Ishikawa (cell line): ENCODE measurements around the gene HAPLN3.

Experiments
- CEBPB ChIP-seq: IDR thresholded peaks from 2 replicates; pipeline ENCODE4 v1.6.1; 2012
- CREB1 ChIP-seq: IDR thresholded peaks from 2 replicates; pipeline ENCODE4 v1.6.1; 2012; ENCODE audit warnings: low read depth
- EGR1 ChIP-seq: IDR thresholded peaks from 2 replicates; pipeline ENCODE4 v1.6.1; 2012
- EP300 ChIP-seq: IDR thresholded peaks from 2 replicates; pipeline ENCODE4 v1.6.1; 2012; ENCODE audit warnings: borderline replicate concordance
- FOXM1 ChIP-seq: IDR thresholded peaks from 2 replicates; pipeline ENCODE4 v1.6.1; 2012; ENCODE audit warnings: low read depth, borderline replicate concordance
- MAX ChIP-seq: IDR thresholded peaks from 2 replicates; pipeline ENCODE4 v1.6.1; 2012
- NFIC ChIP-seq: IDR thresholded peaks from 2 replicates; pipeline ENCODE4 v1.6.1; 2012
- RAD21 ChIP-seq: IDR thresholded peaks from 2 replicates; pipeline ENCODE4 v1.6.1; 2012; ENCODE audit warnings: low read depth
- TAF1 ChIP-seq: IDR thresholded peaks from 2 replicates; pipeline ENCODE4 v1.6.1; 2012; ENCODE audit warnings: low read depth, mild to moderate bottlenecking
- TCF12 ChIP-seq: IDR thresholded peaks from 2 replicates; pipeline ENCODE4 v1.6.1; 2012; ENCODE audit warnings: low read depth
- TEAD4 ChIP-seq: IDR thresholded peaks from 2 replicates; pipeline ENCODE4 v1.6.1; 2012
- YY1 ChIP-seq: IDR thresholded peaks from 2 replicates; pipeline ENCODE4 v1.6.1; 2012; ENCODE audit warnings: low read depth
- ZBTB7A ChIP-seq: IDR thresholded peaks from 2 replicates; pipeline ENCODE4 v1.6.1; 2012; ENCODE audit warnings: low read depth
- TF ChIP-seq, protein P1 (sequence below): IDR thresholded peaks from 2 replicates; pipeline ENCODE4 v1.6.1; 2012
- TF ChIP-seq, protein P2 (sequence below): IDR thresholded peaks from 2 replicates; pipeline ENCODE4 v1.6.1; 2012; ENCODE audit warnings: low read depth, mild to moderate bottlenecking

The HAPLN3 gene

DNA sequence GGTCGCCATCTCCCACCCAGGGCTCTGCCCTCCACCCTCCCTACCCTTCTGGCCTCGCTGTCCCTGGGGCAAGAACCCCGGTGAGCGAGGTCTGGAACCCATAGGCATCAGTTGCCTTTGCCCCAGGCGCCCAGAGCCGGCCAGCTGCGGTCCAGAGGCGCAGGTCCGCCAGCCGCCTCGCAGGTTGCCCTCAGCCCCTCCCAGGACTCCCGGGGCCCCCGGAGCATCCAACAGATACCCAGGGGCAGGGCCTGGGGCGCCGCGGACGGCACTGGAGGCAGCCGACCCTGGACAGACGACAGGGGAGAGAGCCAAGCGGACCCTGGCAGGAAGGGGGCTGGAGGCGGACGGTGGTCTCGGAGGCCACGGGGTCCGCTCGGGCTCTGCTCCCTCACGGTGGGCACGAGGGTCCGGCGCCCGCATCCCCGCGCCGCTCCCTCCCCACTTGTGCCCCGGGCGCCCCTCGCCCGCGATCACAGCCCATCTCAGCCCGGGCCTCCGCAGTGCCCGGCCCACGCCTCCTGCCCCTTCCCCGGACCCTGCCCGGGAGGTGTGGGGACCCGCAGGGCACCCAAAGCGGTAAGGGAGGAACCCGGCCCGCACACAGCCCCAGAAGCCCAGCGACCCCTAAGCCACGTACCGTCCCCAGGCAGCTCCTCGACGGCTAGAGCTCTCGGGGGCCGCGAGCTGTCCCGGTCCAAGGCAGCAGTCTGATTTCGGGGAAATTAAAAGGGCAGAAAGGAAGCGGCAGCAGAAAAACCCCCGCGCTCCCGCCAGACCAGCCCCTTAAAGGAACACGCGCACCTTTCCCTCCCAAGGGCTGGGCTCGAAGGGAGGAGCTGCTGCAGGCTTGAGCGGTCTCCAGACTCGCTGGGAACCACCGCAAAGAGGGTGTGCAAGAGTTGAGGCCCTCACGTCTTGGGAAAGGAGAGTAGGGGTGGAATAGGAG is at the start of gene HAPLN3:
Gene HAPLN3 (minus strand): TSS at position 726 of the 949 bp plus-strand sequence. CDS start 8,246 bp downstream, outside the sequence.
- TF ChIP-seq CEBPB (no peak), ZBTB7A (peak; percentile 95), FOXM1 (0 out of 2 replicates have a peak, but pooled peaks have one; percentile 25), TAF1 (0 out of 2 replicates have a peak, but pooled peaks have one; percentile 20), YY1 (no peak), MAX (peak; percentile 77)

DNA sequence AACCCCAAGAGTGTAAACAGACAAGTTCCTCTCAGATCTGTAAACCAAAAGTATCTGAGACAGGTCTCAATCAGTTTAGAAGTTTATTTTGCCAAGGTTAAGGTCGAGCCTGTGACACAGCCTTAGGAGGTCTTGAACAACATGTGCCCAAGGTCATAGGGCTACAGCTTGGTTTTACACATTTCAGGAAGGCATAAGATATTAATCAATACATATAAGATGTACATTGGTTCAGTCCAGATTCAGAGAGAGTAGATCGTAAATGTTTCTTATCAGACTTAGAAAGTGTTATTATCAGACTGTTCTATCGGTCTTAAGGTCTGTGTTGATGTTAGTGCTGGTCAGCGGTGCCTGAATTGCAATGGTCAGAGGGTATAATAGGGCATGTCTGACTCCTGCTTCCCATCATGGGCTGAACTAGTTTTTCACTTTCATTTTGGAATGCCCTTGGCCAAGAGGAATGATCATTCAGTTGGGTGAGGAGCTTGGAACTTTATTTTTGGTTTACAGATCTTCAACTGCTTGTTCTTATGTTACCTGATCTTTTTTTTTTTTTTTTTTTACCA is 44.8 kb upstream of the HAPLN3 start:
- TF ChIP-seq, protein P1, sequence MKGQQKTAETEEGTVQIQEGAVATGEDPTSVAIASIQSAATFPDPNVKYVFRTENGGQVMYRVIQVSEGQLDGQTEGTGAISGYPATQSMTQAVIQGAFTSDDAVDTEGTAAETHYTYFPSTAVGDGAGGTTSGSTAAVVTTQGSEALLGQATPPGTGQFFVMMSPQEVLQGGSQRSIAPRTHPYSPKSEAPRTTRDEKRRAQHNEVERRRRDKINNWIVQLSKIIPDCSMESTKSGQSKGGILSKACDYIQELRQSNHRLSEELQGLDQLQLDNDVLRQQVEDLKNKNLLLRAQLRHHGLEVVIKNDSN = no peak
- TF ChIP-seq YY1 = no peak
- no peak for TF ChIP-seq CREB1
- TF ChIP-seq EP300 = no peak
- no peak for TF ChIP-seq TCF12
- TF ChIP-seq CEBPB = no peak
- TF ChIP-seq TAF1 = no peak
- TF ChIP-seq FOXM1 = no peak

DNA sequence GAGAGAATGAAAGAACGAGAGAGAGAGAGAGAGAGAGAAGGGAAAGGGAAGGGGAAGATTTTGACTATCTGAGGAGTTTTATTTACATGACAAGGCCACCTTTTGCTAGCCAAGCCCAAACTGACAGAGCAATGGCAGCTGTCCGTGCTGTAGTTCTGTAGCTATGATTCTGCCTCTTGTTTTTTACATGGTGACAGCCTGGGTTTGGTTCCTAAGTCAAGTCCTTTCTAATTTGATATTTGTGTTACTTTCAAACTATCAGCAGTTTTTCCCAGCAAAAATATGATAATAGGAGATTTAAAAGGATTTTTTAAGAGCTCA is 44.1 kb upstream of the HAPLN3 start:
- TF ChIP-seq YY1 (no peak), TEAD4 (no peak), EP300 (no peak), CREB1 (no peak)
- TF ChIP-seq, protein P1 = no peak

DNA sequence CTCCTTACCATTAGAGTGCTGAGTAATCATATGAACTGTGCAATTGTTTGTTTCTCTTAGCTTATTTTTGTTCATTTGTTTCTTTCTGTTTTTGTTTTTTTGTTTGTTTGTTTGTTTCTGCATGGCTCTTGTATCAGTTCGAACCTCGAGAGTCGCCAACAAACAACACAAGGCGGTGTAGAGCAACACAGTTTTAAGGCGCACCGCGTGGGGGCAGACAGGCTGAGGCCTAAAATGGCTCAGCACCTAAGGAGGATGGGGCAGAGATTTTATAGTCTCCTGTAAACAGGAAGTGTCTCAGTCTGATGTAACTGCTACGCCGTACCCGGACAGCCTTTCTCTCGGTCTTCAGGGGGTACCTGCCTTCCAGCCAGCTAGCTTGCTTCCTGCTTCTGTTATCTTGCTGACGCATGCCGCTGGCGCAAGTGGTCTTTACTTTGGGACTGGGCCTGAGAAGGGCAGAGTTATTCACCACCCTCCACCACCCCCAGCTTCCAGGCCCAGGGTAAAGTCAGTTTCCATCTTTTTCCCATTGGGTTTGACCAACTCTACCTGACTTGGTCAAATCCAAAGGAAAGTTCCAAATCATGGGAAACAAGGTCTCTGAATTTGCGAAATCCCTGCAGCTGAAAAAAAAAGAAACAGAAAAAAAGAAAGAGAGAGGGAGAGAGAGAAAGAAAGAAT is 43.6 kb upstream of the HAPLN3 start:
- TF ChIP-seq, protein P1 = no peak
- TF ChIP-seq CEBPB (no peak), NFIC (no peak), RAD21 (no peak), TAF1 (no peak), TCF12 (no peak), ZBTB7A (no peak), EP300 (no peak), EGR1 (no peak)
- TF ChIP-seq, protein P2, sequence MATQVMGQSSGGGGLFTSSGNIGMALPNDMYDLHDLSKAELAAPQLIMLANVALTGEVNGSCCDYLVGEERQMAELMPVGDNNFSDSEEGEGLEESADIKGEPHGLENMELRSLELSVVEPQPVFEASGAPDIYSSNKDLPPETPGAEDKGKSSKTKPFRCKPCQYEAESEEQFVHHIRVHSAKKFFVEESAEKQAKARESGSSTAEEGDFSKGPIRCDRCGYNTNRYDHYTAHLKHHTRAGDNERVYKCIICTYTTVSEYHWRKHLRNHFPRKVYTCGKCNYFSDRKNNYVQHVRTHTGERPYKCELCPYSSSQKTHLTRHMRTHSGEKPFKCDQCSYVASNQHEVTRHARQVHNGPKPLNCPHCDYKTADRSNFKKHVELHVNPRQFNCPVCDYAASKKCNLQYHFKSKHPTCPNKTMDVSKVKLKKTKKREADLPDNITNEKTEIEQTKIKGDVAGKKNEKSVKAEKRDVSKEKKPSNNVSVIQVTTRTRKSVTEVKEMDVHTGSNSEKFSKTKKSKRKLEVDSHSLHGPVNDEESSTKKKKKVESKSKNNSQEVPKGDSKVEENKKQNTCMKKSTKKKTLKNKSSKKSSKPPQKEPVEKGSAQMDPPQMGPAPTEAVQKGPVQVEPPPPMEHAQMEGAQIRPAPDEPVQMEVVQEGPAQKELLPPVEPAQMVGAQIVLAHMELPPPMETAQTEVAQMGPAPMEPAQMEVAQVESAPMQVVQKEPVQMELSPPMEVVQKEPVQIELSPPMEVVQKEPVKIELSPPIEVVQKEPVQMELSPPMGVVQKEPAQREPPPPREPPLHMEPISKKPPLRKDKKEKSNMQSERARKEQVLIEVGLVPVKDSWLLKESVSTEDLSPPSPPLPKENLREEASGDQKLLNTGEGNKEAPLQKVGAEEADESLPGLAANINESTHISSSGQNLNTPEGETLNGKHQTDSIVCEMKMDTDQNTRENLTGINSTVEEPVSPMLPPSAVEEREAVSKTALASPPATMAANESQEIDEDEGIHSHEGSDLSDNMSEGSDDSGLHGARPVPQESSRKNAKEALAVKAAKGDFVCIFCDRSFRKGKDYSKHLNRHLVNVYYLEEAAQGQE = no peak

DNA sequence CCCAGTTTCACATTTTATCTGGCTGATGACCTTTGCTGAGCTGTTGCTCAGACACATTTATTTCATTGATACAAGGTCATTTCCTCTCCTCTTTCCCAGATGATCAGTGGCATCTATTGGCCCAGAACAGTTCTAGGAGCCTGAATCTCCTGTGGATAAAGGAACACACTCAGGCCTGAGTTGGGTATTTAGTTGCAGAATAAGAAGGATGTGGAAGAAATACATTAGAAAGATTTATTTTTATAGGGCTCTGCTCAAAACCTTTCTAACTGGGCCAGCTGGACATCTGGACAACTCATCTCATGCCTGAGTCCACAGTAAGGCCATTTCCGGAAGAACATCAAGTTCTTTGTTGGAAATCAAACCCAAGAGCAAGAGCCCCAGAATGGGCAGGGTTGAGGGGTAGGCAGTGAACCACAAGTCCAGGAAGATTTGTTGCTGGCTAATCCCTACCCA is 37.6 kb upstream of the HAPLN3 start:
- TF ChIP-seq EP300 = peak; percentile 6; the same call in 1 of the 2 replicates
- TF ChIP-seq, protein P1 = no peak

DNA sequence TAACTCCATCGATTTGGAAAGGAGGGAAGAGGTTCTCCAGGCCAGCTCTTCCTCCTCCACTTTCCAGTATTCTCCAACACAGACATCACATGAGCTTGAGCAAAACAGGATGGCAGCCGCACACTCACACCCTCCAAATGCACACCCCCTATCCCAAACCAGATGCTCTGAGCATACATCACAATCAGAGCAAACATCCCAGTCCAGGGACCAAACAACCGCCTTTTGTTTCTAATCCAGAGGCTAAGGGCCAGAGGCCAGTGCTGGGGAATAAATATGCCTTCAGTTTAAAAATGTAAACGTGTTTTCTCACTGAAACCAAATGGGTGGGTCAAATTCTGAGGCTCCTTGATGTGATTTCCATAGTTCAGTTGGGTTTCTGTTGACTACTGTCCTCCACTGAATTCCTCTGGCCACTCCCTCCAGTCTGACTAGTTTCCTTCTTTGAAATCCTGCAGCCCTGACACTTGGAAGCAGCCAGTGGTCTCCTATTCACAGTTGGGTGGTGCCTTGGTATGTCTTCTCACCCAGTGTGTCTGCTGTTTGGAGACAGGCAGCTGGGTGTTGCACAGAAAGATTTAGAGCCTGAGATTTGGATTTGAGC is 37.0 kb upstream of the HAPLN3 start:
- TF ChIP-seq MAX (no peak), CEBPB (0 out of 2 replicates have a peak, but pooled peaks have one; percentile 24), EGR1 (no peak), NFIC (peak; percentile 91), TCF12 (peak; percentile 94), ZBTB7A (no peak), YY1 (0 out of 2 replicates have a peak, but pooled peaks have one; percentile 30), RAD21 (no peak; the same call in 1 of the 2 replicates), EP300 (peak; percentile 97), TEAD4 (peak; percentile 92), CREB1 (no peak), FOXM1 (peak; percentile 86), TAF1 (no peak)
- TF ChIP-seq, protein P2 = no peak
- TF ChIP-seq, protein P1 = no peak
